WTC11 (cell line): Measurements from ENCODE around the gene CSTPP1. TPM values are rescaled to one million over a fixed set of nuclear protein-coding genes. Genes with fewer than 3 reads are reported as not detected.

ENCODE experiments used
- ATAC-seq: fragments of 200-7000 bp; cut with Tn5 transposase; 2 replicates; pipeline ENCODE4 v1.10.0; 2021; ENCODE audit warnings: mild to moderate bottlenecking, moderate library complexity
- CTCF ChIA-PET: fragments of 300-600 bp; sonication (Branson Sonifier 250); formaldehyde crosslinking; loops from one replicate; lab custom pipeline; 2021; ENCODE audit warnings: antibody characterized with exemption; lab: Charles Lee
- POLR2A ChIA-PET: fragments of 350-600 bp; sonication (Branson Sonifier 250); formaldehyde crosslinking; loops from one replicate; lab custom pipeline; 2021; ENCODE audit warnings: antibody characterized with exemption; lab: Charles Lee
- DNase-seq: peaks from one replicate; pipeline ENCODE4 v3.0.0; 2021; ENCODE audit warnings: low spot score
- H3K27ac Mint-ChIP-seq: 2 replicates; pipeline ENCODE4 v1.8.0; 2021; ENCODE audit warnings: mixed read lengths
- H3K27me3 Mint-ChIP-seq: 2 replicates; pipeline ENCODE4 v1.8.0; 2021; ENCODE audit warnings: low read depth, mild to moderate bottlenecking, moderate library complexity, mixed read lengths
- H3K36me3 Mint-ChIP-seq: 2 replicates; pipeline ENCODE4 v1.8.0; 2021; ENCODE audit warnings: mixed read lengths
- H3K4me1 Mint-ChIP-seq: 2 replicates; pipeline ENCODE4 v1.8.0; 2022; ENCODE audit warnings: mixed read lengths
- H3K4me3 Mint-ChIP-seq: 2 replicates; pipeline ENCODE4 v1.8.0; 2021; ENCODE audit warnings: mild to moderate bottlenecking, moderate library complexity, mixed read lengths
- H3K9me3 Mint-ChIP-seq: 2 replicates; pipeline ENCODE4 v1.8.0; 2021; ENCODE audit warnings: mixed read lengths
- ATF1 ChIP-seq: sonication (generic); formaldehyde crosslinking; IDR thresholded peaks from 2 replicates; pipeline ENCODE4 v1.8.1; 2023; ENCODE audit warnings: mild to moderate bottlenecking, moderate library complexity, missing genetic modification reagents
- ATF3 ChIP-seq: sonication (generic); formaldehyde crosslinking; conservative IDR thresholded peaks from 2 replicates; pipeline ENCODE4 v1.8.1; 2022; ENCODE audit warnings: mild to moderate bottlenecking, missing genetic modification reagents
- CBFB ChIP-seq: sonication (generic); formaldehyde crosslinking; IDR thresholded peaks from 2 replicates; pipeline ENCODE4 v1.8.1; 2022; ENCODE audit warnings: mild to moderate bottlenecking, low read depth, missing genetic modification reagents
- CDX4 ChIP-seq: fragments of 250-450 bp; sonication (Bioruptor Pico); IDR thresholded peaks from 2 replicates; pipeline ENCODE4 v1.9.0; 2021; ENCODE audit warnings: moderate library complexity, mild to moderate bottlenecking, inconsistent platforms, borderline replicate concordance
- E2F1 ChIP-seq: sonication (generic); formaldehyde crosslinking; IDR thresholded peaks from 2 replicates; pipeline ENCODE4 v1.8.0; 2022; ENCODE audit warnings: mild to moderate bottlenecking, missing genetic modification reagents
- ESRRA ChIP-seq: sonication (generic); formaldehyde crosslinking; IDR thresholded peaks from 2 replicates; pipeline ENCODE4 v1.8.1; 2022; ENCODE audit warnings: mild to moderate bottlenecking, missing genetic modification reagents, borderline replicate concordance
- FOXP1 ChIP-seq: sonication (generic); formaldehyde crosslinking; IDR thresholded peaks from 2 replicates; pipeline ENCODE4 v1.8.0; 2022; ENCODE audit warnings: missing genetic modification reagents, mild to moderate bottlenecking, moderate library complexity, borderline replicate concordance
- GABPB1 ChIP-seq: sonication (generic); formaldehyde crosslinking; IDR thresholded peaks from 2 replicates; pipeline ENCODE4 v1.8.1; 2023; ENCODE audit warnings: mild to moderate bottlenecking, missing genetic modification reagents
- GTF2I ChIP-seq: fragments of 250-450 bp; sonication (Bioruptor Pico); conservative IDR thresholded peaks from 2 replicates; pipeline ENCODE4 v1.4.0; 2021; ENCODE audit warnings: mild to moderate bottlenecking
- HMGA2 ChIP-seq: fragments of 250-450 bp; sonication (Bioruptor Pico); IDR thresholded peaks from 2 replicates; pipeline ENCODE4 v1.4.0; 2021; ENCODE audit warnings: mild to moderate bottlenecking, moderate library complexity
- HMGXB4 ChIP-seq: sonication (generic); formaldehyde crosslinking; IDR thresholded peaks from 2 replicates; pipeline ENCODE4 v1.8.1; 2023; ENCODE audit warnings: mild to moderate bottlenecking, moderate library complexity, missing genetic modification reagents
- JAZF1 ChIP-seq: fragments of 250-450 bp; sonication (Bioruptor Pico); IDR thresholded peaks from 2 replicates; pipeline ENCODE4 v1.9.0; 2021; ENCODE audit warnings: moderate library complexity, mild to moderate bottlenecking, inconsistent platforms
- JUN ChIP-seq: sonication (generic); formaldehyde crosslinking; IDR thresholded peaks from 2 replicates; pipeline ENCODE4 v1.8.0; 2023; ENCODE audit warnings: mild to moderate bottlenecking, missing genetic modification reagents
- MLX ChIP-seq: sonication (generic); formaldehyde crosslinking; IDR thresholded peaks from 2 replicates; pipeline ENCODE4 v1.8.1; 2023; ENCODE audit warnings: mild to moderate bottlenecking, missing genetic modification reagents, moderate library complexity
- NFYB ChIP-seq: sonication (generic); formaldehyde crosslinking; conservative IDR thresholded peaks from 2 replicates; pipeline ENCODE4 v1.8.0; 2022; ENCODE audit warnings: low read depth, missing genetic modification reagents
- NR3C1 ChIP-seq: sonication (generic); formaldehyde crosslinking; conservative IDR thresholded peaks from 2 replicates; pipeline ENCODE4 v1.8.1; 2023; ENCODE audit warnings: low read depth, mild to moderate bottlenecking, missing genetic modification reagents
- PREB ChIP-seq: sonication (generic); formaldehyde crosslinking; IDR thresholded peaks from 2 replicates; pipeline ENCODE4 v1.8.1; 2022; ENCODE audit warnings: mild to moderate bottlenecking, missing genetic modification reagents, moderate library complexity, borderline replicate concordance
- RELA ChIP-seq: sonication (generic); formaldehyde crosslinking; IDR thresholded peaks from 2 replicates; pipeline ENCODE4 v1.8.1; 2022; ENCODE audit warnings: missing genetic modification reagents, mild to moderate bottlenecking, borderline replicate concordance
- RORB ChIP-seq: fragments of 250-450 bp; sonication (Bioruptor Pico); IDR thresholded peaks from 2 replicates; pipeline ENCODE4 v1.9.0; 2021; ENCODE audit warnings: mild to moderate bottlenecking
- SMAD3 ChIP-seq: sonication (generic); formaldehyde crosslinking; IDR thresholded peaks from 2 replicates; pipeline ENCODE4 v1.8.0; 2022; ENCODE audit warnings: missing genetic modification reagents, mild to moderate bottlenecking, borderline replicate concordance
- TCF7 ChIP-seq: sonication (generic); formaldehyde crosslinking; IDR thresholded peaks from 2 replicates; pipeline ENCODE4 v1.8.0; 2022; ENCODE audit warnings: mild to moderate bottlenecking, low read depth, missing genetic modification reagents, moderate library complexity
- TEAD4 ChIP-seq: sonication (generic); formaldehyde crosslinking; IDR thresholded peaks from 2 replicates; pipeline ENCODE4 v1.8.0; 2022; ENCODE audit warnings: mild to moderate bottlenecking, missing genetic modification reagents
- TP53 ChIP-seq: sonication (generic); formaldehyde crosslinking; IDR thresholded peaks from 2 replicates; pipeline ENCODE4 v1.8.1; 2023; ENCODE audit warnings: mild to moderate bottlenecking, missing genetic modification reagents
- USF2 ChIP-seq: sonication (generic); formaldehyde crosslinking; IDR thresholded peaks from 2 replicates; pipeline ENCODE4 v1.8.1; 2023; ENCODE audit warnings: mild to moderate bottlenecking, missing genetic modification reagents, moderate library complexity
- ZBTB43 ChIP-seq: sonication (generic); formaldehyde crosslinking; IDR thresholded peaks from 2 replicates; pipeline ENCODE4 v1.8.1; 2023; ENCODE audit warnings: mild to moderate bottlenecking, missing genetic modification reagents
- ZNF219 ChIP-seq: sonication (generic); formaldehyde crosslinking; IDR thresholded peaks from 2 replicates; pipeline ENCODE4 v1.8.0; 2023; ENCODE audit warnings: missing genetic modification reagents, mild to moderate bottlenecking, borderline replicate concordance
- ZNF232 ChIP-seq: sonication (generic); formaldehyde crosslinking; IDR thresholded peaks from 2 replicates; pipeline ENCODE4 v1.8.0; 2022; ENCODE audit warnings: mild to moderate bottlenecking, missing genetic modification reagents
- ZNF317 ChIP-seq: sonication (generic); formaldehyde crosslinking; IDR thresholded peaks from 2 replicates; pipeline ENCODE4 v1.8.1; 2023; ENCODE audit warnings: low read depth, mild to moderate bottlenecking, moderate library complexity, missing genetic modification reagents, borderline replicate concordance
- ZNF423 ChIP-seq: fragments of 250-450 bp; sonication (Bioruptor Pico); IDR thresholded peaks from 2 replicates; pipeline ENCODE4 v2.1.2; 2022; ENCODE audit warnings: mild to moderate bottlenecking, moderate library complexity
- ZNF671 ChIP-seq: fragments of 250-450 bp; sonication (Bioruptor Pico); IDR thresholded peaks from 2 replicates; pipeline ENCODE4 v1.8.0; 2021; ENCODE audit warnings: mild to moderate bottlenecking
- total RNA-seq: library from RNA; stranded (reverse); gene quantifications from 3 replicates; pipeline ENCODE4 v1.2.3, GENCODE V29; 2021

Gene CSTPP1
- total RNA-seq, 1 experiment from 2014 or later, result 23.6 TPM

GRCh38 chr11:47162426-47162825, 225.9 kb downstream of the CSTPP1 start:
- CTCF ChIA-PET, result interaction anchor here (0.5 to 3.9 kb wide), 12 partner anchors 9 to 277 kb away, joined by 3 to 36 read pairs (median 4); partner anchors contain the start of genes ACP2, DDB2 and NR1H3
- H3K4me3 Mint-ChIP-seq, result no peak overlapping the region
- DNase-seq (no peak), ATAC-seq (no peak)
- peaks cover 33% of the 10 kb centered on the region for H3K36me3 Mint-ChIP-seq
- H3K9me3 Mint-ChIP-seq, result no peaks in the 10 kb centered on the region
- POLR2A ChIA-PET, result interaction anchor here (0.5 to 1.2 kb wide), 4 partner anchors 10 to 413 kb away, joined by 3 to 4 read pairs (median 3); no protein-coding TSS in a partner anchor
- no peaks in the 10 kb centered on the region for H3K27me3 Mint-ChIP-seq
- H3K4me1 Mint-ChIP-seq, result 0 out of 2 replicates have a peak, but pooled peaks cover 3% of the 10 kb centered on the region
- no peak overlapping the region for H3K27ac Mint-ChIP-seq
- TF ChIP-seq RORB (CRISPR knock-in tag), result no peak
- no peak for TF ChIP-seq FOXP1 (CRISPR knock-in tag)
- no peak for TF ChIP-seq JUN (CRISPR knock-in tag)
- TF ChIP-seq GTF2I (CRISPR knock-in tag), result no peak
- no peak for TF ChIP-seq CBFB
- no peak for TF ChIP-seq TEAD4 (CRISPR knock-in tag)
- no peak for TF ChIP-seq JAZF1
- TF ChIP-seq TCF7 (CRISPR knock-in tag), result no peak
- no peak for TF ChIP-seq ESRRA (CRISPR knock-in tag)
- TF ChIP-seq HMGA2 (CRISPR knock-in tag), result no peak
- TF ChIP-seq NR3C1 (CRISPR knock-in tag), result no peak
- TF ChIP-seq SMAD3, result no peak

GRCh38 chr11:47163193-47163592, 226.6 kb downstream of the CSTPP1 start:
- Mint-ChIP-seq H3K9me3 (no peaks in the 10 kb centered on the region), H3K36me3 (peaks cover 41% of the 10 kb centered on the region), H3K4me1 (0 out of 2 replicates have a peak, but pooled peaks cover 3% of the 10 kb centered on the region), H3K27me3 (no peaks in the 10 kb centered on the region), H3K4me3 (no peak overlapping the region), H3K27ac (no peak overlapping the region)
- DNase-seq, result no peak
- ATAC-seq, result no peak
- POLR2A ChIA-PET, result interaction anchor here (0.6 to 1.2 kb wide), 5 partner anchors 10 to 773 kb away, joined by 3 to 6 read pairs (median 3); no protein-coding TSS in a partner anchor
- CTCF ChIA-PET, result interaction anchor here (0.5 to 3.9 kb wide), 10 partner anchors 8 to 255 kb away, joined by 3 to 36 read pairs (median 4); partner anchors contain the start of genes ACP2 and NR1H3
- no peak for TF ChIP-seq HMGXB4 (CRISPR knock-in tag)
- TF ChIP-seq USF2 (CRISPR knock-in tag), result no peak
- no peak for TF ChIP-seq ATF3 (CRISPR knock-in tag)
- no peak for TF ChIP-seq TP53 (CRISPR knock-in tag)
- no peak for TF ChIP-seq ZNF219
- no peak for TF ChIP-seq ZNF317
- TF ChIP-seq ZBTB43 (CRISPR knock-in tag), result no peak
- TF ChIP-seq ATF1 (CRISPR knock-in tag), result no peak
- no peak for TF ChIP-seq E2F1 (CRISPR knock-in tag)
- no peak for TF ChIP-seq RELA (CRISPR knock-in tag)
- TF ChIP-seq MLX (CRISPR knock-in tag), result no peak
- TF ChIP-seq ZNF423 (CRISPR knock-in tag), result no peak
- TF ChIP-seq NFYB (CRISPR knock-in tag), result no peak
- no peak for TF ChIP-seq GABPB1 (CRISPR knock-in tag)
- no peak for TF ChIP-seq ZNF232 (CRISPR knock-in tag)
- TF ChIP-seq ZNF671, result no peak
- TF ChIP-seq CDX4, result no peak
- TF ChIP-seq JUN (CRISPR knock-in tag), result no peak
- no peak for TF ChIP-seq PREB (CRISPR knock-in tag)
